ENCODE data around the gene TNNI2.
"Not testable (repeated sequence)": the region's sequence is repeated elsewhere in the genome, so short reads cannot be mapped to it uniquely, and the experiment has no call there.

Gene TNNI2

DNA sequence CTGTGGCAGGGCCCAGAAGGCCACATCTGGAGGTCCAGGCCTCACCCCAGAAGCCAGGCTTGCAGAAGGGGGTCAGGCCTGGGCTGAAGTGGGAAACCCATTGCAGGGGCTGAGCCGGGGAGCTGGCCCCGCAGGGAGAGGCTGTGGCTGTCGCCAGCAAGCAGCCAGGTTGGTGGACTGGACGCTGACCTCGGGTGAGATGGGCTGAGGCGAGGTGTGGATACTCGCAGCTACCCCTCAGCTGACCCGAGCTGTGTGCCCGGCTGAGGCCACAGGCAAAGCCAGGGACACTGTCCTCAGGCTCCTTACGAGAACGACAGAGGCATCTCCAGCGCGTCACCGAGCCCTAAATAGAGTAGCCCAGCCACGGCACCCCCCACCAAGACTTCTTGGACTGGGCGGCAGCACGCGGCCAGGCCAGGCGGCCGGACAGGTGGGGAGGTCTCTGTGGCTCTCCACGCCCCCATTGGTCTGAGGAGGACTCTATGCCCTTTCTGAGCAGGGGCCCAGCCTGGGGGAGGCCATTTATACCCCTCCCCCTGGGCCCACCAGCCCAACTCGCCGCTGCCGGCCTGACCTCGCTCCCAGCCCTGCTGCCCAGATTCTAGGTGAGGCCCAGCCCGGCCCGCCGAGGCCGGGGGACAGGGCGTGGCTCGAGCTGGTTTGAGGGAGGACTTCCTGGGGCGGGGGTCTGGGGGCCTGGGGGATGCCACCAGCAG lies at the start of gene TNNI2:
Gene TNNI2 (plus strand): TSS at position 556 of the 719 bp plus-strand sequence. CDS start 716 bp downstream, outside the sequence.
- DNase-seq (ENCODE audit: low spot score): no peak

DNA sequence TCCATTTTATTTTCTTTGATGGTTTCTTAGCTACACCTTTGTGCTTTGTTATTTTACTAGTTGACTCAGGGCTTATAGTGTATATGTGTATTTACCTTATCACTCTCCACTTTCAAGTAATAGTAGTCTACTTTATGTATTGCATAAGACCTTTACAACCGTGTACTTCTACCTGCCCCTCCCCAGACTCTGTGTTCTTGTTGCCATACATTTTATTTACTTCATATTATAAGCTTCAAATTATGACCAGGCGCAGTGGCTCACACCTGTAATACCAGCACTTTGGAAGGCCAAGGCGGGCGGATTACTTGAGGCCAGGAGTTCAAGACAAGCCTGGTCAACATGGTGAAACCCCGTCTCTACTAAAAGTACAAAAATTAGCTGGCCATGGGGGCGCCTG lies 46.9 kb upstream of the TNNI2 start:
- DNase-seq (ENCODE audit: low spot score): no peak

DNA sequence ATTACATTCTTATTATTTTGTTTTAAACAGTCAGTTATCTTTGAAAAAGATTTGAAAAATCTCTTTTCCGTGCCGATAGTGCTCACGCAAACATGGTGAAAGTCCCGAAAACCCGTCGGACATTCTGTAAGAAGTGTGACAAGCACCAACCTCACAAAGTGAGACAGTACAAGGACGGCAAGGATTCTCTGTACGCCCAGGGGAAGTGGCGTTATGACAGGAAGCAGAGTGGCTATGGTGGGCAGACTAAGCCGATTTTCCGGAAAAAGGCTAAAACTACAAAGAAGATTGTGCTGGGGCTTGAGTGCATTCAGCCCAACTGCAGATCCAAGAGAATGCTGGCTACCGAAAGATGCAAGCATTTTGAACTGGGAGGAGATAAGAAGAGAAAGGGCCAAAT lies 46.3 kb upstream of the TNNI2 start:
- DNase-seq (ENCODE audit: low spot score): no peak

DNA sequence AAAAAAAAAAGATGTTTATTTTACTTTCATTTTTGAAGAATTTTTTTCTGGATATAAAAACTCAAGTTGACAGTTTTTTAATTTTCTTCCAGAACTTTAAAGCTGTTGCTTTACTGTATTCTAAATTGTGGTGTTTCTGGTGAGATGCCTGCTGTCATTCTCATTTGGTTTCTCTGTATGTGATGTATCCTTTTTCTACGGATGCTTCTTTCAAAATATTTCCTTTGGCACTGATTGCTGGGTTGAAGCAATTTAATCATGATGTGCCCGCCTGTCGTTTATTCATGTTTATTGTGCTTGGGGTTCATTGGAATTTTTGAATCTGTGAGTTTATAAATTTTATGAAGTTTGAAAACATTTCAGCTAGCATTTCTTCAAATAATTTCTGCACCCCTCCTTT lies 45.7 kb upstream of the TNNI2 start:
- DNase-seq (ENCODE audit: low spot score): no peak

DNA sequence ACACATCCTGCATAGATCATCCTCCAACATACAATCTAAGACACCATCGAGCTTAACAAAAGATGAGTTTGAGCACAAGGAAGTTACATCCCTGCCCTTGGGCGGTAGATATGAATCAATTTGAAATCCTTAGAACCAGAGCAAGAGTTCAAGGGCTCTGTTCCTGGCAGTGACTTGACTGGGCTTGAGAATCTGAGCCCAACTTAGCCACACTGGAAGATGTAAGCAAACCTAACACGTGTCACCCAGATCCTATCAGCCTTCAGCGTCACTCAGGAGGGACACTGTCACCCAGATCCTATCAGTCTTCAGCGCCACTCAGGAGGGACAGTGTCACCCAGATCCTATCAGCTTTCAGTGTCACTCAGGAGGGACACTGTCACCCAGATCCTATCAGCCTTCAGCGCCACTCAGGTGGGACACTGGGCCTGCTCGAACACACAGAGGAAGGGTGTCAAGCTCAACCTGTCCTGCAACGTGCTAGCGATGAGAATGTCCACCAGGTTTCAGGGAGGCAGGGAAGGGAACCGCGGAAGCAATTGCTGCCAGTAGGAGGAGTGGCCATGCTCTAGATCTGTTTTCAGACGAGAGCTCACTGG lies 42.3 kb upstream of the TNNI2 start:
- DNase-seq (ENCODE audit: low spot score): no peak

DNA sequence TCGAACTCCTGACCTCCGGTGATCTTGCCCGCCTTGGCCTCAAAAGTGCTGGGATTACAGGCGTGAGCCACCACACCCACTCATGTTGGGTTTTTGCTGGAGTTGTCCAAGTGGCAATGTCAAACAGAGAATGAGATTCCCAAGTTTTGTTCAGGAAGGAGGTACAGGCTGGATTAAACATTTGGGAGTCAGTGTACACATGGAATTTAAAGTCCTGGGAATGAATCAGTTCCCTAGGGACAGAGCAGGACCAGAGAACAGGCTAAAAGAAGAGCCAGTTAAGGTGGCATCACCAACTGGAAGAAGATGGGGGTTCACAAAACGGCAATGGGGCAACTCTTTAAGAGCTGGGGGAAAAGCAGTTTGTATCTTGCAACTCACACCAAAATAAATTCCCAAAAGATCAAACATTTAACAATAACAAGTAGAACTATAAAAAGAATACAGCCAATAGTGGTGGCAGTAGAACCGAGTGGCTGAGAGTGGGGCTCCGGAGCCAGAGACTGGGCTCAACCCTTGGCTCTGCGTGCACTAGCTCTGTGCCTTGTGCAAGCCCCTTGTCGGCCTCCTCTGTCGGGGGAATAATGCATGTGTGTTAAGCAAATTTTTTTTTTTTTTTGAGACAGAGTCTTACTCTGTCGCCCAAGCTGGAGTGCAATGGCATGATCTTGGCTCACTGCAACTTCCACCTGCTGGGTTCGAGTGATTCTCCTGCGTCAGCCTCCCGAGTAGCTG lies 41.2 kb upstream of the TNNI2 start:
- DNase-seq (ENCODE audit: low spot score): no peak

DNA sequence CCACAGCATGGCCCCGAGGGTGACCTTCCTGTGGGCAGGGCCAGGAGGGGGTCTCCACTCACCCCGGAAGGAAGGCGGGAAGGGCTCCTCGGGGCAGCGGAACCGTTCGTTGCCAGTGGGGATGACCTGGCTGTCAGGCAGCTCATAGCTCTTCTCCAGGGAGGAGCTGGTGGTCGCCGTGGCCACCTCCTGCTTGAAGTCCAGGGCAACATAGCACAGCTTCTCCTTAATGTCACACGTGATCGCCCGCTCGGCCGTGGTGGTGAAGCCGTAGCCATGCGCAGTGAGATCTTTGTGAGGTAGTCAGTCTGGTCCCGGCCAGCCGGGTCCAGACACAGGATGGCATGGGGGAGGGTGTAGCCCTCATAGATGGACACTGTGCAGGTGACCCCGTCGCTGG lies 35.5 kb upstream of the TNNI2 start:
- DNase-seq (ENCODE audit: low spot score): no peak

DNA sequence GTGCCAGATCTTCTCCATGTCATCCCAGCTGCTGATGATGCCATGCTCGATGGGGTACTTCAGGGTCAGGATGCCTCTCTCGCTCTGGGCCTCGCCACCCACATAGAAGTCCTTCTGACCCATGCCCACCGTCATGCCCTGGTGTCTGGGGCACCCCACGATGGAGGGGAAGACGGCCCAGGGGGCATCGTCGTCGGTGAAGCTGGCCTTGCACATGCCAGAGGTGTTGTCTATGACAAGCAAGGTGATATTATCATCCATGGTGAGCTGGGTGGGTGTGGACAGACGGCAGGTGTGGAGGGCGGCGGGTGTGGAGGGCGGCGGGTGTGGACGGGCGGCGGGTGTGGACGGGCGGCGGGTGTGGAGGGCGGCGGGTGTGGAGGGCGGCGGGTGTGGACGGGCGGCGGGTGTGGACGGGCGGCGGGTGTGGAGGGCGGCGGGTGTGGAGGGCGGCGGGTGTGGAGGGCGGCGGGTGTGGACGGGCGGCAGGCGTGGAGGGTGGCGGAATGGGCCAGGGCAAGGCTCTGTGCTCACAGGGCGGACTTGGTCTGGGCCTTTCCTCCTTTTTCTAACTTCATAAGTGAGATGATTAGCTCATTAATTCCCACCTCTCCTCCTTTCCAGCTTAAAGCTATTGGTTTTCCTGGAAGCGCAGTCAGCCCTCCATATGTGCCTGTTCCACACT lies 34.8 kb upstream of the TNNI2 start:
- DNase-seq (ENCODE audit: low spot score): not testable (repeated sequence)

DNA sequence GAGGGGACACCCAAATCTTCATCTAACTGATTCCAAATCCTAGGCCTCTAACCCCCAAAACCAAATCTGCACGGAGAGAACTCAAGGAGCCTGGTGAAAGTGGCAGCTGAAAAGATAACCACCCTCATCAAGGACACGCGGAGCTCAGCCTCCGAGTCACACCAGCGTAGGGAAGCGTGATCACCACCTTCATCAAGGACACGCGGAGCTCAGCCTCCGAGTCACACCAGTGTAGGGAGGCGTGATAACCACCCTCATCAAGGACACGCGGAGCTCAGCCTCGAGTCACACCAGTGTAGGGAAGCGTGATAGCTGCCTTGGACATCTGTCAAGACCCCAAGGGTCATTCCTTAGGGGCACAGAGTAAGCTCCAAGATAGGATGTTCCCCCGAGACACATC lies 33.3 kb upstream of the TNNI2 start:
- no peak for DNase-seq (ENCODE audit: low spot score)

DNA sequence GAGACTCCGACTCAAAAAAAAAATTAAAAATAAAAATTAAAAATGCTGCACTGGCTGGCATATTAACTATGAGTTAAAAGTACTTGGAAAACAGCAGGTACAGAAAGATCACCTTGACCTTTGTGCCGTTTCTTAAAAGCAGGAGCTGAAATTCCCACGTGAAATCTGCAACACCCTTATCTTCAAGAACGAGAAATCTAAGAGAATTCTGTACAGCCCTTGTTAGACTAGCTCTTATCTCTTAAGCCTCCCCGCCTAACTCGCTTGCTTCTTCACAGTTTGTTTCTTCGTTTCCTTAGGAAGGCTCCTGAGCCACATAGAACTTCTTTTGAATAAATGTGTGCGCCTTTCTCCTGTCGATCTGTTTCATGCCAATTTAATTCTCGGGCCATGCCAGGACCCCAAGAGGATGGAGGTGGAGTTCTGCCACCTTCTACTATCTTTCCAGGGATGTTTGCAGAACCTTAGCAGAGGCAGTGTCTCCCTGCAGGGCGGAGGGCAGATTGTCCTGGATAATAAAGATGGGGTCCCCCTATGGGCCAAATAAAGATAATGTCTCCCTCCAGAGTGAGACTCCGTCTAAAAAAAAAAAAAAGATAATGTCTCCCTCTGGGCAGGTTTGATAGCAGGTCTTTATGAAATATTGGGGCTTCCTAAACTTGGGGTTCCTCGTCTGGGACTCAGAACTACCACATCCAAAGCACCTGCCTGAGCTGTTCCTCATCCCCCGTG lies 31.4 kb upstream of the TNNI2 start:
- DNase-seq (ENCODE audit: low spot score): no peak

DNA sequence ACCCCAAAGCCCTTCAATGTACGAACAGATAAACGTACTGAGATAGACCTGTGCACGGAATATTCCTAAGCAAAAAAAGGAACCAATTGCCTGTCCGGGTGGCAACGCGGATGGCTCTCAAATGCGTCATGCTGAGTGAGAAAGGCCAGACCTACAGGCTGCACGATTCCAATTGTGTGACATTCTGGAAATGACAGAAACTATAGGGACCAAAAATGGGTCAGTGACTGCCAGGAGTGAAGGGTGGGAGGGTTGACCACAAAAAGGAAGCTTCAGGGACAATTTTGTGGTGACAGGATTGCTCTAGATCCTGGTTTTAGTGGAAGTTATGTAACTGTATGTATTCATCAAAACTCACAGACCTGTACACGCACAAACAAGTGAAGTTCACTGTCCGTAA lies 28.0 kb upstream of the TNNI2 start:
- DNase-seq (ENCODE audit: low spot score): no peak

DNA sequence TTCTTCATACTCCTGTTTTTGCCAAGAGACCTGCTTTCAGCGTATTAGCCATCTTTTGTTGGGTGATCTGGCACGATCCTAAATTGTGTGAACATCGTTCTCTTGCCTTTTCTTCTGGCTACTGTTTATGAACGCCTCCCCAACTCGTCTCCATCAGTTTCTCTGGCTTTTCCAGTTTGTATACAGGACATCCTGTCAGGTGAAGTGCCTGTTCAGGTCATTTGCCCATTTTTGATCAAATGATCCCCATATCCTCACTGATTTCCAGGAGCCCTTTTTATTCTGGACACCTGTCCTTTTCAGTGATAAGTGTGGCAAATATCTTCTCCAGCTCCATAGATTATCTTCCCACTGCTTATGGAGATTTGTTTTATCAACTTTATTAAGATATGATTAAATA lies 26.5 kb upstream of the TNNI2 start:
- DNase-seq (ENCODE audit: low spot score): no peak

DNA sequence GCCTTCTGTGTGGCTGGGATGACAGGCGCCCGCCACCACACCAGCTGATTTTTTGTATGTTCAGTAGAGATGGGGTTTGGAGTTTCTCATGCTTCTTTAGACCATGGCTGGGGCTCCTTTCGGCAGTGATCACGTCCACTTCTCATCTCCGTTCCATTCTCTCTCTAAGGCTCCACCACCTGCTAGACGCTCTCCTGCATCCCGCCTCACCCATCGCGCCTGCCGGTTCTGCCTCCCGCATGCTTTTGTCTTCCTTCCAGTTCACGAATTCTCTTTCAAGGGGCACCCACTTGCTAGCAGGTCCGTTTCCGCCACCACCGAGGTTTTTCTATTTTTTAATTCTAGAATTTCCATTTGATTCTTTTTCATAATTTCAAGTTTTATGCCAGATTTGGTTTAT lies 26.0 kb upstream of the TNNI2 start:
- DNase-seq (ENCODE audit: low spot score): no peak

DNA sequence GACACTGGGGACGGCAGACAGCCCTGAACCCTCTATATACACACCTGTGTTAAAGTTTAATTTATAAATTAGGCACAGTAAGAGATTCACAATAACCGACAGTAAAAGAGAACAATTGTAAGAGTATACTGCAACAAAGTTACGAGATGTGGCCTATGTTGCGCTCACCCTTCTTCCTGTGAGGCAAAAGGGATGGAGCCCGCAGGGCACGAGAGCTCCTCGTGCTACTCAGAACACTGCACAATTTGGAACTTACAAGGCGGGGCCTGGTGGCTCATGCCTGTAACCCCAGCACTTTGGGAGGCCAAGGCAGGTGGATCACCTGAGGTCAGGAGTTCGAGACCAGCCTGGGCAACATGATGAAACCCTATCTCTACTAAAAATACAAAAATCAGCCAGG lies 25.4 kb upstream of the TNNI2 start:
- DNase-seq (ENCODE audit: low spot score): not testable (repeated sequence)

DNA sequence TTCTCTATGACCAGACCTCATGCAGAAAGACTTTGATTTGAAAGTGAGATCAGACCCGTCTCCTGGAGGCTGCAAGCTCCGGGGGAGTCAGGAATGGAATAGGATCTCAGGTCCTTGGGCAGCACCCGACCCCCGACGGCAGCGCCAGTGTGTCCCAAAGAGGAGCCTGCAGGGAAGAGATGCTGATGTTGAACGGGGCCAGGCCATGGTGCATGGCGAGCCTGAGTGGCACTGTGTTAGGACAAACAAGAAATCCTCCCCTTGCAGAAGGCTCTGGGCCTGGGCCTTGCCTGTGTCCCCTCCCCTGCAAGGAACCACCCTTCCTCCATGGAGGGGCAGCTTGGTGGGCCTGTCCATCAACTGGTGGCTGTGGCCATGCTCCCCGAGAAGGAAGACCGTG lies 24.1 kb upstream of the TNNI2 start:
- DNase-seq (ENCODE audit: low spot score): no peak

DNA sequence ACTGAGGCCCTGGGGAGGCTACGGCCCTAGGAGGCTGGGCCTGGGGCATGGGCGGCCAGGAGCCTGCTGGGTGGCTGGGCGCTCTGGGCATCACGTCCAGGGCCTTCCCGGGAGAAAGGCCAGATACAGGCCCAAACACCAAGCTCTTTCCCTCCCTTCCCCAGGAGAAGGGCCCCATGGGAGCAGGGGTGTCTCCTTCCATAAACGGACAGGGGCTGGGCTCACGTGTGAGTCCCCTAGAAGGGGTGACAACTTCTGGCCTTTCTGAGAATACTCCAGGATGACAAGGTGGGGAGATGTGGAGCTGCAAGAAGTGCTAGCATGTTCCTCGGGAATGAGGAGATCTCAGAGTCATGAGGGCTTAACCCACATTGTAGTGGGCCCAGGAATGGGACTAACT lies 23.5 kb upstream of the TNNI2 start:
- DNase-seq (ENCODE audit: low spot score): no peak

DNA sequence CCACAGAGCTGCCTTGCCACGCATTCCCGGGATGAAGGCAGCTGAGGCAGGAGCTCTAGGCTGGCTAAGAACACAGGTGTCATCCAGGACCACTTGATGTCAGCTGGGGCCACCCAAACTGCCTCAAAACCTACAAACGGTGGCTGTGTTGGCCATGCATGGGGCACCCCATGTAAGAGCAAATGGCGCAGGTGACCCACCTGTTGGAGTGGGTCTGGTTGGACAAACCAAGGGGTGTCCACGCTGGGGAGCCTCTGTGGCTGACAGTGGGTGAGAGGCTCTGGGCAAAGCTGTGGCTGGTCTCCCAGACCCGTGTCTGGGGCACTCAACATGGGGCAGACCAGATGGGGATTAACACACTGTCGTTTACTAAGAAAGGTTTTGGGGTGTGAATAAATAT lies 23.0 kb upstream of the TNNI2 start:
- DNase-seq (ENCODE audit: low spot score): no peak

DNA sequence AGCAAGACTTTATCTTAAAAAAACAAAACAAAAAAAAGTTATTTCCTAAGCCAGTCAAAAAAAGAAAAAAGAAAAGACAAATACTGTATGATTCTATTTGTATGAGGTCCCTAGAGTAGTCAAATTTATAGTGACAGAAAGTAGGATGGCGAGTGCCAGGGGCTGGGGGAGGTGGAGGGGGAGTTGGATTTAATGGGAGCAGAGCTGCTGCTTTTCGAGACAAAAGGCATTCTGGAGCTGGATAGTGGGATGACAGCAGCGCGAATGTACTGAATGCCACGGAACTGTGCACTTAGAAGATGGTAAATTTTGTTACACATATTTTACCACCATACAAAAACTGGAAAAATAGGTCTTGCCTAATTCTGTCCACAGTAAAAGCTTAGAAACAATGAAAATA lies 21.8 kb upstream of the TNNI2 start:
- no peak for DNase-seq (ENCODE audit: low spot score)

DNA sequence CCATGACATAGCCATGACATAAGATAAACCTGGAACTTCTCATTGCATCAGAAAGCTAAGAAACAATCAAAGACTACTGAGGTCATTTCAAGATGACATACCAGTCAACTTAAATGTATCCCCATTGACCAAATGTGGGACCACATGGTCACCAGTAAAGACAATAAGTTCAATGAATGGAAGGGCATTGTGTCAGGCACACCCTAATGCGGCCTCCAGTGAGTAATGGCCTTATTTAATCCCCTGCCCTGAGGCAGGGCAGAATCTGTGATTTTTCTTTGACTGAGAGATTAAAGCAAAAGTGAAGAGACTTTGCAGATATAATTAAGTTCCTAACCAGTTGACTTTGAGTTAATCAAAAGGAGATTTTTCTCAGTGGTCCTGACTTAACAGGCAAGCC lies 21.3 kb upstream of the TNNI2 start:
- DNase-seq (ENCODE audit: low spot score): no peak

DNA sequence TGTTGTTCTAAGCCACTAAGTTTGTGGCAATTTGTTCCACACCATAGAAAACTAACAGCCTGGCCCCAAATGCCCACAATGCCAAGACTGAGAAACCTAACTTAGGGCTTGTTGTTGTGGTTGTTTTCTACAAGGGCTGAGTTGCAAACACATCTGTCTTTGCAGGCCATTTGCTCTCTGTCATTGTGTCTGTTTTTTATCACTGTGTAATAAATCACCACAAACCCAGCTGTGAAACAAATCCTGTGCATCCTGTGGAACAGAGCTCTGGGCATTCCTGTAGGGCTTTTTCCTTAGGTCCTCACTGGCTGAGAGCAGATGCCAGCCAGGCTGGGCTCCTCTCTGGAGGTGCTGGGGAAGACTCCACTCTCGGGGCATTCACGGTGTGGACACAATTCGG lies 19.7 kb upstream of the TNNI2 start:
- no peak for DNase-seq (ENCODE audit: low spot score)

DNA sequence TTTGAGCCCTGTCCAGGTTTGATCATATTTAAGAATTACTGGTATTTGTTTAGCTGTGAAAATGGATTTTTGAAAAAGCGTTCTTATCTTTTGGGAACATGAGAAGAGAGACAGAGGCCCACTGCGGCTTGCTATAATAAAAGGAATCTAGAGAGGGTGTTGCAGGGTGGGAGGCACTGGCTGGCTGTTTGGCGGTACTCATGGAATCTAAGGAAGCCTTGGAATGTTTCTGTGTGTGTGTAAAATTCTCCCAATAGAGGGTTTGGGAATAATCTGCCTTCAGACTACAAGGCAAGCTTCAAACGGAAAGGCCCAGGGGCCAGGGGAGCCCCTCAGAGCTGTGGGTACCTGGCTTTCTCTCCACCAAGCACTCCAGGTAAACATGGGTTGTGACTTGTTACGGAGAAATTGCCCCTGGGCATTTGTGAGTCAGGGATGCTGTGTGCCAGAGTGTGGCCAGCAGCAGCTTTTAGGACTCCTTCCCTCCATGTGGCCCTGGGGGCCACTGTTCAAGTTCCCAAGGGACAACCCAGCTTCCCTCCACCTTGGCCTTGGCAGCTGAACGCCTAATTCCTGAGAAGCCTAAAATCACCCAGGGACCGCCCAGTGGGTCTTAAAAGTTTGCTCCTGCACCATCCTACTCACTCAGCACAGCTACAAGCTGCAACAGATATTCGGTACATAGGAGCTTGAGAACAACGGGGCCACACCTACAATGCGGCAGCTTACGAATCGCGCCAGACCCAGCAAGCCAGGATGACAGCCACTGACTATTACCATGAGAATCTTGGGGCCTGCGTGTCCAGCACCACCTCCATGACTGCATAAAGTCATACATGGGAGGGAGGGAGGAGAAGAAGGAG lies 18.1 kb upstream of the TNNI2 start:
- DNase-seq (ENCODE audit: low spot score): peak; percentile 64

All from AG20443 (cell line).